Measurements from ENCODE around the gene ARHGAP19.

ARHGAP19 gene

DNA sequence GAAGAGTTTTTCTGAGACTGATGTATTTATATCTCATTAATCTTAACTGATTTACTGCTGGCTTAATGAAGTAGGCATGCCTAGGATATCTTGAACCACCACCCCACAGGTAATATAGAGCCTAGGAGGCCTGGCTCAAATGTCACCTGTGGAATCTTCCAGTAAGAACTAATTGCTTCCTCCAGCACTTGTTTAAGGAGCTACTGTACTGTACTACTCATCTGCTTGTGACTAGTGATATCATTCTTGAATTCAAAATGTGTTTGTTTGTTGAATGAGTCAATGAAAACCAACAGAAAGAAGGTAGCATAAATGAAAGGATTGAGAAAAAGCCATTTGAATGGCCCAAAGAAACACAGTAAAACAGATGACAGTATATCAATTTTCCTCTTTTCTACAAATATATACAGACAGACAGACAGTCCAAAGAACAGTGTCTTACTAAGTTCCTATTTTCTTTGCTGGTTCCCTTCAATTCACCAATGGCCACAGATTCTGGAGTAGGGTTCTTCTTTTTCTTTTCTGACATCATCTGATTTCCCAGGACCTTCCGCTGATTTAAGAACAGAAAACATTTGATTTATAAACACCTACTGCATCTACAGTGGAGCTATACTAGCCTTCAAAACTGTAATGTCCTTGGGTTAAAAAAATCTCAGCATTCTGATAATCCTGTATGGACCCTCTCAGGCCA lies 63.0 kb downstream of the ARHGAP19 start:
- Histone ChIP-seq H3K27ac (ENCODE audit: low read depth, low read length, poor library complexity, severe bottlenecking) (no peak overlapping the region), H3K9me3 (ENCODE audit: low read length) (no peaks in the 10 kb centered on the region), H4K20me1 (ENCODE audit: insufficient read depth, low read length) (no peaks in the 10 kb centered on the region), H3K4me1 (ENCODE audit: insufficient read depth, low read length, severe bottlenecking) (no peaks in the 10 kb centered on the region), H3F3A (ENCODE audit: insufficient read depth, low read length) (no peaks in the 10 kb centered on the region), H3K4me2 (ENCODE audit: low read length) (no peak overlapping the region), H3K36me3 (ENCODE audit: insufficient read depth, low read length) (peaks cover 12% of the 10 kb centered on the region), H3K79me2 (ENCODE audit: insufficient read depth, low read length) (no peaks in the 10 kb centered on the region), H2AFZ (ENCODE audit: low read length) (no peak overlapping the region), H3K27me3 (ENCODE audit: insufficient read depth, low read length) (no peaks in the 10 kb centered on the region), H3K9me2 (ENCODE audit: low read depth, low read length) (no peaks in the 10 kb centered on the region), H3K9ac (ENCODE audit: low read length) (no peak overlapping the region), H3K4me3 (ENCODE audit: low read depth, low read length, poor library complexity, severe bottlenecking) (no peak overlapping the region)
- TF ChIP-seq, protein P1, sequence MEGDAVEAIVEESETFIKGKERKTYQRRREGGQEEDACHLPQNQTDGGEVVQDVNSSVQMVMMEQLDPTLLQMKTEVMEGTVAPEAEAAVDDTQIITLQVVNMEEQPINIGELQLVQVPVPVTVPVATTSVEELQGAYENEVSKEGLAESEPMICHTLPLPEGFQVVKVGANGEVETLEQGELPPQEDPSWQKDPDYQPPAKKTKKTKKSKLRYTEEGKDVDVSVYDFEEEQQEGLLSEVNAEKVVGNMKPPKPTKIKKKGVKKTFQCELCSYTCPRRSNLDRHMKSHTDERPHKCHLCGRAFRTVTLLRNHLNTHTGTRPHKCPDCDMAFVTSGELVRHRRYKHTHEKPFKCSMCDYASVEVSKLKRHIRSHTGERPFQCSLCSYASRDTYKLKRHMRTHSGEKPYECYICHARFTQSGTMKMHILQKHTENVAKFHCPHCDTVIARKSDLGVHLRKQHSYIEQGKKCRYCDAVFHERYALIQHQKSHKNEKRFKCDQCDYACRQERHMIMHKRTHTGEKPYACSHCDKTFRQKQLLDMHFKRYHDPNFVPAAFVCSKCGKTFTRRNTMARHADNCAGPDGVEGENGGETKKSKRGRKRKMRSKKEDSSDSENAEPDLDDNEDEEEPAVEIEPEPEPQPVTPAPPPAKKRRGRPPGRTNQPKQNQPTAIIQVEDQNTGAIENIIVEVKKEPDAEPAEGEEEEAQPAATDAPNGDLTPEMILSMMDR (IDR thresholded peaks at IDR 0.05; ENCODE audit: low read length) = no peak
- TF ChIP-seq EZH2 (IDR thresholded peaks at IDR 0.05; ENCODE audit: borderline replicate concordance, low read length) = no peak

DNA sequence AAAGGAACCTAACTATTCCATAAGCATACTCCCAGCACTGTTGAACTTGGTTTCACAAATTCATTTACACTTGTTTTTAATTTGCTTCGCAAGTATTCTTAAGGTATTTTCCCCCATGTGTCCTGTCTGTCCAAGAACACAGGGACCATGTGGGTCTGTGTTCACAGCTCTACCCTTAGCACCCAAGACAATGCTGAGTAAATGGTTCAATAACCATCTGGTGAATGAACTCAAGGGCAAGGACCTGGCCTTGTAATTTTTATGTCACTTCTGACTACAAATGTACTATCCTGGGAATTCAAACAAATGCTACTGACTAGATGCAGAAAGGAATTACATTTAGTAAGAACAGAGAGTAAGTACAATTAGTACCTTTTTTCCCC lies 63.7 kb downstream of the ARHGAP19 start:
- Histone ChIP-seq H3K36me3 (ENCODE audit: insufficient read depth, low read length) (peaks cover 12% of the 10 kb centered on the region), H3K4me1 (ENCODE audit: insufficient read depth, low read length, severe bottlenecking) (no peaks in the 10 kb centered on the region), H3K79me2 (ENCODE audit: insufficient read depth, low read length) (no peaks in the 10 kb centered on the region), H3K9me2 (ENCODE audit: low read depth, low read length) (no peaks in the 10 kb centered on the region), H4K20me1 (ENCODE audit: insufficient read depth, low read length) (no peaks in the 10 kb centered on the region), H2AFZ (ENCODE audit: low read length) (no peak overlapping the region), H3F3A (ENCODE audit: insufficient read depth, low read length) (no peaks in the 10 kb centered on the region), H3K9me3 (ENCODE audit: low read length) (no peaks in the 10 kb centered on the region), H3K4me2 (ENCODE audit: low read length) (no peak overlapping the region), H3K27ac (ENCODE audit: low read depth, low read length, poor library complexity, severe bottlenecking) (no peak overlapping the region), H3K27me3 (ENCODE audit: insufficient read depth, low read length) (no peaks in the 10 kb centered on the region), H3K9ac (ENCODE audit: low read length) (no peak overlapping the region), H3K4me3 (ENCODE audit: low read depth, low read length, poor library complexity, severe bottlenecking) (no peak overlapping the region)
- TF ChIP-seq, protein P1 (IDR thresholded peaks at IDR 0.05; ENCODE audit: low read length) = no peak
- no peak for TF ChIP-seq EZH2 (IDR thresholded peaks at IDR 0.05; ENCODE audit: borderline replicate concordance, low read length)

DNA sequence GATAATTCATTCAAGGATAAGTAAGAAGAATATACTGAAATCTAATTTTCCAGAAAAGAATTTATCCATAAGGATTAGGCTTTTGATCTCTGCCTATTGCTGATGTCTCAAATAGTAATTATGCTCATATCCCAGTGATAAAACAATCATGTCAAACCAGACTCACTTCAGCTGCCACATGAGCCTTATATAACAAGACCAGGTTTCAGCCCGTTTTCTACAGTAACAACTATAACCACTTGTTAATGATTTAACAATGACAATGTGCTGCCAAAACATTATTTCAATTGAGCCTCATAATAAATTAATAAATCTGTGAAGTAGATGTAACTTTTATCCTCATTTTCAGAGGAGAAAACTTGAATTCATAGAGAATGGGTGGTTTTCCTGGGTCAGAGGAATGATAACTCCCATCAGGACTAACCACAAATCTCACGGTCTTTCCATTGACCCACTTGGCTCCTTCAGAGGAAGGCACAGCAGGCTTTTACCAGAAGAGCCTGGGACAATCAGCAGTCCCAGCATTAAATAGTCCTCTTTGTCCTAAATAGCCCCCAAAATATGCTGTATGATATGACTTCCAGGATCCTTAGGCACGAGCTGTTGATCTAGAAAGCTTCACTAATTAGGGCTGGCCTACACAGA lies 64.2 kb downstream of the ARHGAP19 start:
- Histone ChIP-seq H3K36me3 (ENCODE audit: insufficient read depth, low read length) (peaks cover 12% of the 10 kb centered on the region), H4K20me1 (ENCODE audit: insufficient read depth, low read length) (no peaks in the 10 kb centered on the region)
- TF ChIP-seq EZH2 (IDR thresholded peaks at IDR 0.05; ENCODE audit: borderline replicate concordance, low read length) = no peak
- TF ChIP-seq, protein P1 (IDR thresholded peaks at IDR 0.05; ENCODE audit: low read length) = no peak

More for the DNA sequence above, 64.2 kb downstream of the ARHGAP19 start:
- Histone ChIP-seq H3K9ac (ENCODE audit: low read length) (no peak overlapping the region), H3F3A (ENCODE audit: insufficient read depth, low read length) (no peaks in the 10 kb centered on the region), H3K27ac (ENCODE audit: low read depth, low read length, poor library complexity, severe bottlenecking) (no peak overlapping the region), H3K27me3 (ENCODE audit: insufficient read depth, low read length) (no peaks in the 10 kb centered on the region), H3K79me2 (ENCODE audit: insufficient read depth, low read length) (no peaks in the 10 kb centered on the region), H3K4me1 (ENCODE audit: insufficient read depth, low read length, severe bottlenecking) (no peaks in the 10 kb centered on the region), H3K9me3 (ENCODE audit: low read length) (no peaks in the 10 kb centered on the region), H3K9me2 (ENCODE audit: low read depth, low read length) (no peaks in the 10 kb centered on the region), H3K4me2 (ENCODE audit: low read length) (no peak overlapping the region), H3K4me3 (ENCODE audit: low read depth, low read length, poor library complexity, severe bottlenecking) (no peak overlapping the region), H2AFZ (ENCODE audit: low read length) (no peak overlapping the region)
